H9 (cell line): ENCODE results near the gene GRID1. TPM values are rescaled to one million over a fixed set of nuclear protein-coding genes. Genes with fewer than 3 reads are reported as not detected.
A peak's percentile ranks its signal among the peaks of the same experiment; 100 is the strongest.

ENCODE experiments used
- DNase-seq: peaks from one replicate; pipeline ENCODE4 v3.0.0-alpha.2; 2017
- H2AFZ ChIP-seq: one replicate; pipeline ENCODE4 v1.6.1; 2013; ENCODE audit warnings: mild to moderate bottlenecking, low read length, control low read depth, moderate library complexity
- H2AK5ac ChIP-seq: 2 replicates; pipeline ENCODE4 v1.6.1; 2013; ENCODE audit warnings: low read length, control low read depth, mixed read lengths; ENCODE audit not compliant: insufficient read length
- H2BK120ac ChIP-seq: one replicate; pipeline ENCODE4 v1.6.1; 2013; ENCODE audit warnings: low read depth, mild to moderate bottlenecking, low read length, control low read depth, inconsistent platforms; ENCODE audit not compliant: poor library complexity, severe bottlenecking
- H2BK12ac ChIP-seq: 2 replicates; pipeline ENCODE4 v1.6.1; 2013; ENCODE audit warnings: low read length, control low read depth, mixed read lengths, low read depth; ENCODE audit not compliant: insufficient read length
- H2BK15ac ChIP-seq: 2 replicates; pipeline ENCODE4 v1.6.1; 2013; ENCODE audit warnings: low read depth, low read length, control low read depth
- H2BK20ac ChIP-seq: one replicate; pipeline ENCODE4 v1.6.1; 2013; ENCODE audit warnings: low read depth, mild to moderate bottlenecking, low read length, control low read depth, inconsistent platforms; ENCODE audit not compliant: poor library complexity, severe bottlenecking
- H2BK5ac ChIP-seq: 2 replicates; pipeline ENCODE4 v1.6.1; 2013; ENCODE audit warnings: low read length, control low read depth, mixed read lengths; ENCODE audit not compliant: insufficient read length
- H3K14ac ChIP-seq: 2 replicates; pipeline ENCODE4 v1.6.1; 2013; ENCODE audit warnings: low read length, control low read depth; ENCODE audit not compliant: insufficient read depth
- H3K18ac ChIP-seq: 2 replicates; pipeline ENCODE4 v1.6.1; 2013; ENCODE audit warnings: low read depth, mild to moderate bottlenecking, mixed read lengths, low read length, control low read depth; ENCODE audit not compliant: insufficient read length
- H3K23ac ChIP-seq: 2 replicates; pipeline ENCODE4 v1.6.1; 2013; ENCODE audit warnings: low read length, control low read depth, mixed read lengths, low read depth; ENCODE audit not compliant: insufficient read length
- H3K23me2 ChIP-seq: 2 replicates; pipeline ENCODE4 v1.6.1; 2013; ENCODE audit warnings: low read depth, mild to moderate bottlenecking, mixed read lengths, low read length, control low read depth; ENCODE audit not compliant: insufficient read length, poor library complexity, severe bottlenecking
- H3K27ac ChIP-seq: 2 replicates; pipeline ENCODE4 v1.5.1; 2013; ENCODE audit warnings: low read length, control low read depth, mixed read lengths, low read depth; ENCODE audit not compliant: insufficient read length
- H3K27me3 ChIP-seq: 2 replicates; pipeline ENCODE4 v1.6.1; 2013; ENCODE audit warnings: low read length, control low read depth, inconsistent platforms; ENCODE audit not compliant: insufficient read depth
- H3K4ac ChIP-seq: 2 replicates; pipeline ENCODE4 v1.6.1; 2013; ENCODE audit warnings: low read depth, mild to moderate bottlenecking, control low read depth, inconsistent platforms, low read length, moderate library complexity
- H3K4me1 ChIP-seq: 2 replicates; pipeline ENCODE4 v1.6.1; 2013; ENCODE audit warnings: low read length, control low read depth, inconsistent platforms; ENCODE audit not compliant: insufficient read depth
- H3K4me2 ChIP-seq: 2 replicates; pipeline ENCODE4 v1.6.1; 2013; ENCODE audit warnings: low read length, control low read depth, mixed read lengths; ENCODE audit not compliant: insufficient read length, insufficient read depth
- H3K56ac ChIP-seq: 2 replicates; pipeline ENCODE4 v1.6.1; 2013; ENCODE audit warnings: low read depth, mild to moderate bottlenecking, mixed read lengths, low read length, control low read depth; ENCODE audit not compliant: insufficient read length
- H3K79me1 ChIP-seq: 2 replicates; pipeline ENCODE4 v1.6.1; 2013; ENCODE audit warnings: low read depth, mild to moderate bottlenecking, moderate library complexity, low read length, control low read depth, inconsistent platforms; ENCODE audit not compliant: insufficient read depth, poor library complexity, severe bottlenecking
- H3K79me2 ChIP-seq: 2 replicates; pipeline ENCODE4 v1.6.1; 2013; ENCODE audit warnings: low read length, control low read depth, inconsistent platforms; ENCODE audit not compliant: insufficient read depth
- H3K9ac ChIP-seq: 2 replicates; pipeline ENCODE4 v1.6.1; 2013; ENCODE audit warnings: low read length, control low read depth, mixed read lengths; ENCODE audit not compliant: insufficient read length; ENCODE audit errors: extremely low read depth
- H3K9me3 ChIP-seq: one replicate; pipeline ENCODE4 v1.6.1; 2013; ENCODE audit warnings: low read depth, low read length, inconsistent platforms; ENCODE audit not compliant: control insufficient read depth
- H3T11ph ChIP-seq: one replicate; pipeline ENCODE4 v1.6.1; 2013; ENCODE audit warnings: mild to moderate bottlenecking, low read length, control low read depth, inconsistent platforms
- H4K20me1 ChIP-seq: one replicate; pipeline ENCODE4 v1.6.1; 2013; ENCODE audit not compliant: control insufficient read depth, insufficient read length, insufficient read depth
- H4K5ac ChIP-seq: 2 replicates; pipeline ENCODE4 v1.6.1; 2013; ENCODE audit warnings: low read depth, mild to moderate bottlenecking, mixed read lengths, low read length, control low read depth; ENCODE audit not compliant: insufficient read length
- H4K8ac ChIP-seq: replicated peaks from 2 replicates; pipeline ENCODE4 v1.6.1; 2013; ENCODE audit warnings: low read length, control low read depth, mixed read lengths, low read depth; ENCODE audit not compliant: insufficient read length
- H4K91ac ChIP-seq: 2 replicates; pipeline ENCODE4 v1.6.1; 2013; ENCODE audit warnings: low read depth, mild to moderate bottlenecking, moderate library complexity, mixed read lengths, low read length, control low read depth; ENCODE audit not compliant: insufficient read length
- H3K27ac Mint-ChIP-seq, 3 experiments: 2 replicates in 2 of 3; 3 replicates in 1 of 3; pipeline ENCODE4 v1.8.0; 2020 to 2021; ENCODE audit warnings: mixed read lengths in 3 of 3, mild to moderate bottlenecking in 1 of 3, moderate library complexity in 1 of 3
- H3K27me3 Mint-ChIP-seq: 2 replicates; pipeline ENCODE4 v1.8.0; 2021; ENCODE audit warnings: low read depth, mild to moderate bottlenecking, moderate library complexity, mixed read lengths
- H3K36me3 Mint-ChIP-seq, 3 experiments: 2 replicates in 2 of 3; 3 replicates in 1 of 3; pipeline ENCODE4 v1.8.0; 2020 to 2021; ENCODE audit warnings: low read depth in 3 of 3, mixed read lengths in 3 of 3; ENCODE audit not compliant: insufficient read depth in 1 of 3
- H3K4me1 Mint-ChIP-seq, 2 experiments: 2 replicates each; pipeline ENCODE4 v1.8.0; 2020; ENCODE audit warnings: mixed read lengths in 2 of 2
- H3K4me3 Mint-ChIP-seq, 2 experiments: 2 replicates in 1 of 2; 3 replicates in 1 of 2; pipeline ENCODE4 v1.8.0; 2020 to 2021; ENCODE audit warnings: mild to moderate bottlenecking in 2 of 2, mixed read lengths in 2 of 2, moderate library complexity in 1 of 2
- H3K9me3 Mint-ChIP-seq, 2 experiments: 2 replicates in 1 of 2; 3 replicates in 1 of 2; pipeline ENCODE4 v1.8.0; 2020; ENCODE audit warnings: mild to moderate bottlenecking in 2 of 2, mixed read lengths in 2 of 2, moderate library complexity in 1 of 2
- WGBS: extraction: QIAGEN DNeasy Blood & Tissue Kit; methylation state at CpG from one replicate; pipeline ENCODE4 v1.1.7; 2013; ENCODE audit warnings: missing lambda C conversion rate, low lambda C conversion rate, mixed read lengths; ENCODE audit not compliant: insufficient read length; ENCODE audit errors: extremely low coverage; 5-methylcytosine and 5-hydroxymethylcytosine counted together
- total RNA-seq: library from RNA; stranded (reverse); gene quantifications from 2 replicates; pipeline ENCODE4 v1.2.1, GENCODE V29; 2021
- TF ChIP-seq, protein P1 (sequence below): fragments of 200-600 bp; sonication (generic); conservative IDR thresholded peaks from 3 replicates; pipeline ENCODE4 v1.8.0; 2021; ENCODE audit warnings: antibody characterized with exemption, mild to moderate bottlenecking

The GRID1 gene
- total RNA-seq, 1 experiment from 2014 or later = 0.35 TPM

DNA sequence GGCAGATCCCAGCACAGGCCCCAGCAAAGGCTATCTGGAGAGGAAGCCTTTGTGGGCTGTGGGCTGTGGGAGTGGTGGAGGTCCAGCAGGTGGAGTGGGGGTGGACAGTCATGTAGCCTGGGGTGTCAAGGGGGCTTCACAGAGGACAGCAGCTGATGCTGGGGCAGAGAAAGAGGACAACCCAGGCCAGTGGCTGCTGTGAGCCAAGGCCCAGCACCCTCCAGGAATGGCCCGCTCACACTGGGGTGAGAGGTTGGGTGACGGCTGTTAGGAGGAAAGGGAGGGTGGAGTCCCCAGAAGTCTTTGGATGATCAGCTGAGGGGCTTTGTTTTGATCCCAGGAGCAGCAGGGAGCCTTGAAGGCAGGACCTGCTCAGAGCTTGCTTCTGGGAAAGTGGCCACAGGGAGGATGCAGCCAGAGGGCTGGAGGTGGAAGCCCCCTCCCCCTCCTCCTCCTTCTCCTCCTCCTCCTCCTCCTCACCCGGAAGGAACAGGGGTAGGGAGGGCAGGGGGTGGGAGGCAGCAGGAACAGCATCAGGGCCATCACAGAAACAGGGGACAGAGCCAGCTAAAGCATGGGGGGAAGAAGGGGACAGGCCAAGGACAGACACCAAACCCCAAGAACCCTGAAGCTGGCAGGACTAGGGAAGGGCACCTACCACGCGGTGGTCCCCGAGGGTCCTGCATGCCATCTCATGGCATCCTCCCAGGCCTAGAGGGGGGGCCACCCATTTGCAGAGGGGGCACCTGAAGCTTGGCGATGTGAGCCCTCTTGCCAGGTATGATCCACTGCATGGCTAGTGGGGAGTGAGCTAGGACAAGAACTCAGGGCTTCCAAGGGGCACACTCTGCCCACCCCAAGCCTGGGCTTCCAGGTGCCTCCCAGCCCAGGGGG is 144.9 kb downstream of the GRID1 start:
- Histone ChIP-seq H3T11ph (no peak overlapping the region), H2BK15ac (no peak overlapping the region), H3K14ac (peak overlapping the region; percentile 49; the same call in 1 of the 2 replicates), H3K27ac (no peak overlapping the region), H3K79me1 (no peaks in the 10 kb centered on the region), H2BK5ac (no peak overlapping the region), H2BK12ac (no peak overlapping the region), H4K20me1 (no peaks in the 10 kb centered on the region), H2BK120ac (no peak overlapping the region), H3K27me3 (no peaks in the 10 kb centered on the region), H3K9ac (no peak overlapping the region), H4K5ac (no peak overlapping the region), H4K91ac (no peak overlapping the region), H3K4me1 (no peaks in the 10 kb centered on the region), H3K4ac (no peak overlapping the region), H3K9me3 (no peaks in the 10 kb centered on the region), H4K8ac (no peak overlapping the region), H2BK20ac (no peak overlapping the region), H3K79me2 (no peaks in the 10 kb centered on the region), H3K4me2 (no peak overlapping the region), H3K18ac (no peak overlapping the region), H3K23ac (no peak overlapping the region), H3K56ac (no peak overlapping the region), H2AFZ (no peak overlapping the region), H3K23me2 (no peaks in the 10 kb centered on the region), H2AK5ac (no peak overlapping the region)
- no peak overlapping the region for H3K4me3 Mint-ChIP-seq
- no peaks in the 10 kb centered on the region; a peak in 1 of 7 replicates for H3K36me3 Mint-ChIP-seq
- peak overlapping the region in 2 of 3 experiments; percentile 17 to 25; a peak in 3 of 7 replicates for H3K27ac Mint-ChIP-seq
- TF ChIP-seq, protein P1, sequence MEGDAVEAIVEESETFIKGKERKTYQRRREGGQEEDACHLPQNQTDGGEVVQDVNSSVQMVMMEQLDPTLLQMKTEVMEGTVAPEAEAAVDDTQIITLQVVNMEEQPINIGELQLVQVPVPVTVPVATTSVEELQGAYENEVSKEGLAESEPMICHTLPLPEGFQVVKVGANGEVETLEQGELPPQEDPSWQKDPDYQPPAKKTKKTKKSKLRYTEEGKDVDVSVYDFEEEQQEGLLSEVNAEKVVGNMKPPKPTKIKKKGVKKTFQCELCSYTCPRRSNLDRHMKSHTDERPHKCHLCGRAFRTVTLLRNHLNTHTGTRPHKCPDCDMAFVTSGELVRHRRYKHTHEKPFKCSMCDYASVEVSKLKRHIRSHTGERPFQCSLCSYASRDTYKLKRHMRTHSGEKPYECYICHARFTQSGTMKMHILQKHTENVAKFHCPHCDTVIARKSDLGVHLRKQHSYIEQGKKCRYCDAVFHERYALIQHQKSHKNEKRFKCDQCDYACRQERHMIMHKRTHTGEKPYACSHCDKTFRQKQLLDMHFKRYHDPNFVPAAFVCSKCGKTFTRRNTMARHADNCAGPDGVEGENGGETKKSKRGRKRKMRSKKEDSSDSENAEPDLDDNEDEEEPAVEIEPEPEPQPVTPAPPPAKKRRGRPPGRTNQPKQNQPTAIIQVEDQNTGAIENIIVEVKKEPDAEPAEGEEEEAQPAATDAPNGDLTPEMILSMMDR = no peak
- H3K9me3 Mint-ChIP-seq = no peaks in the 10 kb centered on the region
- H3K4me1 Mint-ChIP-seq = peaks cover 16% of the 10 kb centered on the region in 2 experiments
- H3K27me3 Mint-ChIP-seq = no peaks in the 10 kb centered on the region; the same call in 1 of the 2 replicates
- DNase-seq = no peak
- WGBS = no CpG with 5 or more reads among the region's 7 CpGs
